ENCODE data around the gene PDZRN3.

Gene PDZRN3

GRCh38 chr3:73520931-73521461 is 103.7 kb downstream of the PDZRN3 start:
- no peak for DNase-seq (ENCODE audit: low read depth in 2 of 2)

- DNase-seq (ENCODE audit: low read depth in 2 of 2) = no peak
These were observed 108.1 kb downstream of the PDZRN3 start for GRCh38 chr3:73516631-73517030.

- DNase-seq (ENCODE audit: low read depth in 2 of 2) = no peak
These were observed 111.5 kb downstream of the PDZRN3 start for GRCh38 chr3:73513260-73513659.

DNA sequence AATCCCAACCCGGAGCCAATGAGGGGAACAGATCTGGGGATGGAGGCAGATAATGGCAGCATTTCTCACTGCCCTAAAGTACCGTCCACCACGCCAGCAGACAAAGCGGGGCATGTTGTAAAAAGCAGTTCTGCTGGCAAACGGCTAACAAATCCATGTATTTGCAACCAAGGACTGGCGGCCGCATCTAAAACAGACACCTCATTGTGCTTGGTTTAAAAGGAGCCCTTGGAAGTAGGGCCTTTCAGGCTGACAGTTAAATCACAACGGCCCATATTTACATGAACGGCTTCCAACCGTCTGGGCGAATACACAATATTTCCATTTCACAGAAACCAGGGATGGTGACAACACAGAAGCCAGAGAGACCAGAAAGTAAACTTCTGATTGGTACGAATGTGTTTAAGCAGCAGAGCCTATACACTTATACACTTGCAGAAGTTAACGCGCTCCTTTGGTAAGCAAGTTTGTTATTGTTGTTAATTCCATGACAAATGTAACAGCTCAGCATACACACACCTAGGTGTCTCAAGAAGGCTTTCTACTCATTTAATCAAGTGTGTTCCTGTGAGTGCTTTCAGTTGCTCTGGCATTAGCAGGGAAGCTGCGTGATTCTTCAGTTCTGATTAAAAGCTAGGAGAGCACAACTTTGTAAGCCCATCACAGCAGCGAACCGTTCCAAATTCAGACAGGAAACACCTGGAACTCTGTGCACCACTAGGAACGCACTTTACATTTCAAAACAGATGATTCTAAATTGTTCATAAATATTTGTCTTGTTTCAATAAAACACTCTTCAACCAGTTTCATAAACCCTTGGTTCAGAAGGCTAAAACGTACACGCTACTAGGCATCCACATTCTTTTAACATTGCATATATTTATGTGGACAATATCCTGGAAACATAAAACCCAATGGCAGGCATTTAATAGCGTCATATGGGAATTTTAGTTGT is 112.9 kb downstream of the PDZRN3 start:
- DNase-seq (ENCODE audit: low read depth in 2 of 2) = no peak

- DNase-seq (ENCODE audit: low read depth in 2 of 2) = no peak
These were observed 114.0 kb downstream of the PDZRN3 start for GRCh38 chr3:73510784-73511183.

- no peak for DNase-seq (ENCODE audit: low read depth in 2 of 2)
These were observed 114.4 kb downstream of the PDZRN3 start for GRCh38 chr3:73510334-73510733.

- DNase-seq (ENCODE audit: low read depth in 2 of 2) = no peak
These were observed 114.9 kb downstream of the PDZRN3 start for GRCh38 chr3:73509816-73510215.

- DNase-seq (ENCODE audit: low read depth in 2 of 2) = no peak
These were observed 115.7 kb downstream of the PDZRN3 start for GRCh38 chr3:73509066-73509465.

DNA sequence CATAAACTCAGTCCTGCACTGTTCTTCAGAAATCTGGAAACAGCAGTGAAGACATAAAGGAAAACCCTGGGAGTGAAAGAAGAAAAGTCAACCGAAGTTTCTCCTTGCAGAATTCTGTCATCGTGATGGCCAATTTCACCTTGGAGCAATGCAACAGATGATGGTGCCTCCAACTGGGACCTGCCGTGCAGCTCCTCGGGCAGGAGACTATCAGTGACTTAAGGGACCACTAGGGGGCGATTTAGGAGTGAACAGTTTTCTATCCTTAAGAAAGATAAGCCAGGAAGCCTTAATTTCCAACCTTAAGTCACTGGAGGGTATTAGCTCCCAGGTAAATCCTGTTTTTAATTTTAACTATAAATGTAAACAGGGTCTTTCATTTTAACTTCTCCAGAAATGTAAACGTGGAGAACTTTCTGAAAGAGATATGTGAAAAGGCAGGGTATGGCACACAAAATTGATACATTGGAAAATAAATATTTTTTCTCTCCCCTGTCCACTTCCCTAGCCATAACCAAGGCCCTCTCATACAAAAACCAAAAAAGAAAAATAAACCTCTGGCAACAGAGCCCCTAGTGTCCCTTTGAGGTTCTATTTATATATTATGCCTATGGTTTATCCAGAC is 116.3 kb downstream of the PDZRN3 start:
- no peak for DNase-seq (ENCODE audit: low read depth in 2 of 2)

- no peak for DNase-seq (ENCODE audit: low read depth in 2 of 2)
These were observed 119.9 kb downstream of the PDZRN3 start for GRCh38 chr3:73504852-73505251.

DNA sequence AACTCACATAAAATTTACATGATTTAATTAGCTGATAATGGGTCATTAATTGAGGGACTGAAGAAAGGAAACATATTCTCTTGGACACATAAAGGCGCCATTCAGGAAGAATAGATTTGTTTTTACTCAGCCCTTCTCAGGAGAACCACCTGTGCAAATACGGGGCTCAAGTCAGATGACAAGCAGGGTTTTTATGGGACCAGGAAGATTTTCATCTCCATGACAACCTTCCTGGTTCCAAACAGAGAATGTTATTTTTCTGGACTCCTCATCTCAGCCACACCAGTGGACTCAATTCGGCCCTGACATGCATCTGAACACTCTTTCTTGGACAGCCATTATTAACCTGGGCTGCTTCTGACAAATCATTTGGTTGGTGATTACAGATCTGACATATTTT is 120.5 kb downstream of the PDZRN3 start:
- no peak for DNase-seq (ENCODE audit: low read depth in 2 of 2)

- DNase-seq (ENCODE audit: low read depth in 2 of 2) = no peak
These were observed 121.0 kb downstream of the PDZRN3 start for GRCh38 chr3:73503781-73504180.

- DNase-seq (ENCODE audit: low read depth in 2 of 2) = peak; percentile 6 to 18
These were observed 121.8 kb downstream of the PDZRN3 start for GRCh38 chr3:73502609-73503583.

DNA sequence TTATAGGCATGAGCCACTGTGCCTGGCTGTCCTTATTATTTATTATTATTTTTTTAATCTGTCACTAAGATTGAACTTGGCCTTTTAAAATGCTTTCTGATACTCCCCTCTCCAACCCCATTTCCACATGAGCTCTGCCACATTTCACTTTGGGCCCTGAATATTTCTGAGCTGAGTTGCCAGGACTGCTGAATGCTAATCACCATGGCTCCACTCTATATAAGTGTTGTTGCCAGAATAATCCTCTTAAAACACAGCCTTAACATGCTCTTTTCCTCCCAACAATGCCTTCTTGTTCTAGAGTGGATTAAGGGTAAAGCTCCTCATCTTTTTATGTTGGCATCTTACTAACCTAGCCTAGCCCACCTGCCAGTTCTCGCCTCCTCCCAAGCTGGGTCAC is 124.4 kb downstream of the PDZRN3 start:
- no peak for DNase-seq (ENCODE audit: low read depth in 2 of 2)

- no peak for DNase-seq (ENCODE audit: low read depth in 2 of 2)
These were observed 125.0 kb downstream of the PDZRN3 start for GRCh38 chr3:73499787-73500186.

GRCh38 chr3:73498764-73499622 is 125.7 kb downstream of the PDZRN3 start:
- DNase-seq (ENCODE audit: low read depth in 2 of 2) = no peak

DNA sequence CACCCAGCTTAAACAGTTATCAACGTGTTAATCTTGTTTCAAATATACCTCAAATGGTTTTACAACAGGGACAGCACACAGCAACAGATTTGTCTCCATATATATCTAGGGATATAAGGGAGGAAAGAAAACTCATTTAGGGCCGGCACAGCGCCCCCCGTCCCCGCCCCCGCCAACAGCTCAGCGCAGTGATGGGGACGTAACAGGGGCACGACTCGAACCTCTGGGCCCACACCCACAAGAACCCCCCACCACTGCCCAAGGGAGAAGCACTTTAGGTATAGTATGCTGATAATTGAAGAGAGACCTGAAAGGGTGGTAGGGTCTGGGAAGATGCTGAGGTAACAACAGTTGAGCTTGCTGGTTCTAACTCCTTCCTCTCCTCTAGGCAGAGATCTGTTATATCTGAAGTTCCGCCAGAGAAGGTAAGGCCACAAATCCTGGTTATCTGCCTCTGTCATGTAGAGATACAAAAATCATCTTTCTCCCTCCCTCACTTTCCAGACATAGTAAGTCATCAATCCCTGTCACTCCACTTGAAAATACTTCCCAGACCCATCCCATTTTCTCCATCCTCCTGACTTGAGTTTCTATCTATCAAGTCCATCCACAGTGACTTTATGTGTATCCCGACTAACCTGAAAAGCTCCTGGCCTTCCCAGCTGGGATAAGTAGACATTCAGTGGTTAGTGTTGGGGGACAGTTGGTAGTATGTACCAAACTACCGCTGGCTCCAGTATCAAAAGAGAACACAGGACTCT is 126.9 kb downstream of the PDZRN3 start:
- no peak for DNase-seq (ENCODE audit: low read depth in 2 of 2)

DNA sequence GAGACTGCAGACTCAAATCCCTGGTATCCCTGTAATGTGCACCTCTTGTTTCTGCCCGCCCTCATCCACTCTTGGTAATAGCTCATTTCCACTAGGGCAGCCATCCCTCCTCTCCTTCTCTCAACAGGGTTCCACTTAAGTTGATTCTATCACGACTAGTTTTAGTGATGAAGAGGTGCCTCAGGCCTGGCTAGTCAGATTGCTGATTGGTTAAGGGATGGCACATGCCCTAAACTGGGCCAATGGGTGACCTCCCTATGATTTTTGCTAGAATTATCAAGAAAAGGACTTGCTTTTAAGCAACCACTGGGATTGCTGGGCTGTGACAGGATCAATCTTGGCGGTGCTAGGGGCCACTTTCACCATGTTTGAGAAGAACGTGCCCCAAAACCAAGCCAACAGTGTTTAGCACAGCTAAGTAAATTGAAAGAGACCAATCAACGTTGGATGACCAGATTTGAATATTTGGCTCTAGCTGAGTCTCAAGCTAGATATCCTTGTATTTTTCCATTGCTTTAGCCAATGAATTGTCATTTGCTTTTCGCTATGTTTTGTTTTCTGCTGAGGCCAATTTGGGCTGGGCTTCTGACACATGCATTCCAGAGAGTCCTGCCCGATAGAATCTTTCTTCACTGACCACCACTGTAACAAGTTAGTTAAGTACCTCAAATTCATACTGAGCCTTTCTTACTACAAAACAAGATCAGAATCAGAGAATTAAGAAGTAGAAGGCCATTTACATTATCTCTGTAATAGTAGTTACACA is 131.0 kb downstream of the PDZRN3 start:
- DNase-seq (ENCODE audit: low read depth in 2 of 2) = no peak

DNA sequence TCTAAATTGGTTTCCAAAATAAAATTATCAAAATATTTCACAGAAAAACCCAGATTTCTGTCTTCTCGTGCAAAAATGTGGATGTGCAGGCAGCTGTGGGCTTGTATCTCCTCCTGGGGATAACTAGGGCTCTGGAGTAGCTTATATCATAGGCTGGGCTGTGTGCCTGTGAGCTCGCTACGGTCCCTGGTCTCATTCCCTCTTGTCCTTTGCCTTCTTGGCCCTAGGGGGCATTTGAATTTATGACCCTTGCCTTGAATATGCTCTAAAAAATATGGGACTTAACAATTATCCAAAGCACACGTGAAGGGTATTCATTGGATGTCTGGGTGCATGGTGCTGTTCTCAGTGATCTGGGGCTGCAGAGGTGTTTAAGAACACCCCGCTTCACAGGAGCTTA is 132.6 kb downstream of the PDZRN3 start:
- DNase-seq (ENCODE audit: low read depth in 2 of 2) = no peak
